MM.1S (cell line): ENCODE measurements around the gene ADAMTS6.

Experiments used
- DNase-seq: peaks from one replicate; pipeline ENCODE4 v3.0.0-alpha.2; 2015
- H2AFZ ChIP-seq: fragments of 300-600 bp; sonication (generic); 2 replicates; pipeline ENCODE4 v1.6.0; 2016; ENCODE audit warnings: antibody characterized with exemption, low read length
- H3F3A ChIP-seq: fragments of 300-600 bp; sonication (generic); 2 replicates; pipeline ENCODE4 v1.6.1; 2016; ENCODE audit warnings: mild to moderate bottlenecking, antibody characterized with exemption, low read length, moderate library complexity, mixed read lengths; ENCODE audit not compliant: insufficient read depth
- H3K27ac ChIP-seq: fragments of 300-600 bp; sonication (generic); 2 replicates; pipeline ENCODE4 v1.5.1; 2016; ENCODE audit warnings: mild to moderate bottlenecking, low read length
- H3K27me3 ChIP-seq: fragments of 300-600 bp; sonication (generic); replicated peaks from 2 replicates; pipeline ENCODE4 v1.6.0; 2016; ENCODE audit warnings: low read length; ENCODE audit not compliant: insufficient read depth
- H3K36me3 ChIP-seq: fragments of 300-600 bp; sonication (generic); replicated peaks from 2 replicates; pipeline ENCODE4 v1.6.1; 2016; ENCODE audit warnings: mild to moderate bottlenecking, low read length, mixed read lengths; ENCODE audit not compliant: insufficient read depth
- H3K4me1 ChIP-seq: fragments of 300-600 bp; sonication (generic); 2 replicates; pipeline ENCODE4 v1.6.1; 2016; ENCODE audit warnings: low read length, mixed read lengths
- H3K4me2 ChIP-seq: fragments of 300-600 bp; sonication (generic); 2 replicates; pipeline ENCODE4 v1.6.0; 2016; ENCODE audit warnings: low read depth, low read length
- H3K4me3 ChIP-seq: fragments of 300-600 bp; sonication (generic); 2 replicates; pipeline ENCODE4 v1.5.1; 2016; ENCODE audit warnings: low read length, mixed read lengths
- H3K79me2 ChIP-seq: fragments of 300-600 bp; sonication (generic); 2 replicates; pipeline ENCODE4 v1.6.1; 2016; ENCODE audit warnings: mixed run types, low read length, mixed read lengths
- H3K9ac ChIP-seq: fragments of 300-600 bp; sonication (generic); 2 replicates; pipeline ENCODE4 v1.6.1; 2016; ENCODE audit warnings: low read length, mixed read lengths
- H3K9me2 ChIP-seq: fragments of 300-600 bp; sonication (generic); replicated peaks from 2 replicates; pipeline ENCODE4 v1.6.1; 2016; ENCODE audit warnings: mild to moderate bottlenecking, low read length, mixed read lengths; ENCODE audit not compliant: insufficient read depth
- H3K9me3 ChIP-seq: fragments of 300-600 bp; sonication (generic); replicated peaks from 2 replicates; pipeline ENCODE4 v1.6.1; 2016; ENCODE audit warnings: mild to moderate bottlenecking, low read length, mixed read lengths; ENCODE audit not compliant: insufficient read depth
- H4K20me1 ChIP-seq: fragments of 300-600 bp; sonication (generic); 2 replicates; pipeline ENCODE4 v1.6.1; 2016; ENCODE audit warnings: mild to moderate bottlenecking, low read length, moderate library complexity, mixed read lengths; ENCODE audit not compliant: insufficient read depth
- EZH2 ChIP-seq: fragments of 300-600 bp; sonication (generic); optimal IDR thresholded peaks from 2 replicates; pipeline ENCODE3; 2017; ENCODE audit warnings: low read depth, mild to moderate bottlenecking, antibody characterized with exemption, low read length, mixed read lengths
- EZH2phosphoT487 ChIP-seq: fragments of 300-600 bp; sonication (generic); IDR thresholded peaks from 2 replicates; pipeline ENCODE4 v1.6.1; 2018; ENCODE audit warnings: antibody characterized with exemption, low read length
- TF ChIP-seq, protein P1 (sequence below): fragments of 300-600 bp; sonication (generic); IDR thresholded peaks from 2 replicates; pipeline ENCODE4 v1.5.1; 2016; ENCODE audit warnings: antibody characterized with exemption, low read length, mixed read lengths

The ADAMTS6 gene

DNA sequence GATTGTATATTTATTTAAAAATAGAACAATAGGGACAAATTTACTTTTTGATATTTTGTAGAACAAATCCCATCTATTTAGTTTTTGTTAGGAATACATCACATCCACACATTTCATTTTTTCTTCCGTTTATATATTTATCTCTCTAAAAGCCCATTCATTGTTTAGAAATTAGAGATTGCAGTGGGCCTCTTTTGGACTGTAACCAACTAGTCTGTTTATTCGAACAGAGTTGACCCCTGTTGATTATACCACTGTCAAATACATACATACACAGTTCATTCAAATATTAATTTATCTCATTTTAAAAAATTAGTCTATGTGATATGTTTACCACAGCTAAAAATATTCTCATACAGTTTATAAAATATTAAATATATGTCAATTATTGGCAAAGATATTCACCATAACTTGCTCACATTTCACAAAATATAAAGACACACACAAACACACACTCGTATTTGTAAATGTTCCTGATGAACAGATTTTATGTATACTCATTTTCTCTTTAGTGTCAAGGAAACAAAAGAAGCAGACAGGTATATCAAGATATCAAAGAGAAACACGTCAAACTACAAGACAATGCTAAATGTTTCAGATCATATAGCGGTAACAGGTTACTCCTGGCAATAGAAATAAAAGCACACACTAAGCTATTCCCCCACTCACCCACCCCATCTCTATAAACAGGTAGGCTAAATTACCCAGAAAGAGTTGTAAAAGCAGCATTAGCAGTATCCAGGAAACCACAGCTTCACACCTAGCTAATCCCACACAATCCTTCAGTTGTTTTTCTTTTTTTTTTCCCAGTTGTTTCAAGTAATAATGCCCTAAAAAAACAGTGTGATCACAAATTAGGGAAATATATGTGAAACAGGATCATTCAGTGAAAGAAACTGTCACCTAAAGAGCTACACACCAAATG lies 283.9 kb downstream of the ADAMTS6 start:
- TF ChIP-seq EZH2: no peak
- Histone ChIP-seq H3F3A (no peaks in the 10 kb centered on the region), H2AFZ (no peak overlapping the region), H3K27ac (no peak overlapping the region), H3K36me3 (no peaks in the 10 kb centered on the region), H3K4me3 (no peak overlapping the region), H3K9ac (no peak overlapping the region), H3K9me3 (no peaks in the 10 kb centered on the region), H3K9me2 (no peaks in the 10 kb centered on the region), H3K79me2 (no peaks in the 10 kb centered on the region), H3K4me2 (no peak overlapping the region), H3K27me3 (no peaks in the 10 kb centered on the region), H3K4me1 (no peaks in the 10 kb centered on the region), H4K20me1 (no peaks in the 10 kb centered on the region)
- DNase-seq: no peak

GRCh38 chr5:65194871-65195270 lies 286.8 kb downstream of the ADAMTS6 start:
- DNase-seq: no peak
- no peak overlapping the region for H3K27ac ChIP-seq
- no peaks in the 10 kb centered on the region for H4K20me1 ChIP-seq
- no peak overlapping the region for H3K9ac ChIP-seq
- no peaks in the 10 kb centered on the region for H3K36me3 ChIP-seq
- no peaks in the 10 kb centered on the region for H3K9me2 ChIP-seq
- no peaks in the 10 kb centered on the region for H3K79me2 ChIP-seq
- no peaks in the 10 kb centered on the region for H3K9me3 ChIP-seq
- H3K4me2 ChIP-seq: no peak overlapping the region
- H3K4me3 ChIP-seq: no peak overlapping the region
- H3K27me3 ChIP-seq: no peaks in the 10 kb centered on the region
- H3F3A ChIP-seq: no peaks in the 10 kb centered on the region
- no peak overlapping the region for H2AFZ ChIP-seq
- H3K4me1 ChIP-seq: no peaks in the 10 kb centered on the region
- TF ChIP-seq EZH2phosphoT487: no peak
- TF ChIP-seq, protein P1, sequence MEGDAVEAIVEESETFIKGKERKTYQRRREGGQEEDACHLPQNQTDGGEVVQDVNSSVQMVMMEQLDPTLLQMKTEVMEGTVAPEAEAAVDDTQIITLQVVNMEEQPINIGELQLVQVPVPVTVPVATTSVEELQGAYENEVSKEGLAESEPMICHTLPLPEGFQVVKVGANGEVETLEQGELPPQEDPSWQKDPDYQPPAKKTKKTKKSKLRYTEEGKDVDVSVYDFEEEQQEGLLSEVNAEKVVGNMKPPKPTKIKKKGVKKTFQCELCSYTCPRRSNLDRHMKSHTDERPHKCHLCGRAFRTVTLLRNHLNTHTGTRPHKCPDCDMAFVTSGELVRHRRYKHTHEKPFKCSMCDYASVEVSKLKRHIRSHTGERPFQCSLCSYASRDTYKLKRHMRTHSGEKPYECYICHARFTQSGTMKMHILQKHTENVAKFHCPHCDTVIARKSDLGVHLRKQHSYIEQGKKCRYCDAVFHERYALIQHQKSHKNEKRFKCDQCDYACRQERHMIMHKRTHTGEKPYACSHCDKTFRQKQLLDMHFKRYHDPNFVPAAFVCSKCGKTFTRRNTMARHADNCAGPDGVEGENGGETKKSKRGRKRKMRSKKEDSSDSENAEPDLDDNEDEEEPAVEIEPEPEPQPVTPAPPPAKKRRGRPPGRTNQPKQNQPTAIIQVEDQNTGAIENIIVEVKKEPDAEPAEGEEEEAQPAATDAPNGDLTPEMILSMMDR: no peak
- no peak for TF ChIP-seq EZH2

- no peaks in the 10 kb centered on the region for H4K20me1 ChIP-seq
- no peaks in the 10 kb centered on the region for H3K9me3 ChIP-seq
- H3K9ac ChIP-seq: no peak overlapping the region
- no peaks in the 10 kb centered on the region for H3K79me2 ChIP-seq
- no peak overlapping the region for H3K27ac ChIP-seq
- DNase-seq: no peak
- no peak overlapping the region for H3K4me3 ChIP-seq
- no peak overlapping the region for H2AFZ ChIP-seq
- H3F3A ChIP-seq: no peaks in the 10 kb centered on the region
- TF ChIP-seq EZH2phosphoT487 (no peak), EZH2 (no peak)
- TF ChIP-seq, protein P1: no peak
- H3K27me3 ChIP-seq: no peaks in the 10 kb centered on the region
- no peaks in the 10 kb centered on the region for H3K36me3 ChIP-seq
- no peaks in the 10 kb centered on the region for H3K9me2 ChIP-seq
- H3K4me1 ChIP-seq: no peaks in the 10 kb centered on the region
- no peak overlapping the region for H3K4me2 ChIP-seq
These were observed 289.4 kb downstream of the ADAMTS6 start for GRCh38 chr5:65192331-65192730.

DNA sequence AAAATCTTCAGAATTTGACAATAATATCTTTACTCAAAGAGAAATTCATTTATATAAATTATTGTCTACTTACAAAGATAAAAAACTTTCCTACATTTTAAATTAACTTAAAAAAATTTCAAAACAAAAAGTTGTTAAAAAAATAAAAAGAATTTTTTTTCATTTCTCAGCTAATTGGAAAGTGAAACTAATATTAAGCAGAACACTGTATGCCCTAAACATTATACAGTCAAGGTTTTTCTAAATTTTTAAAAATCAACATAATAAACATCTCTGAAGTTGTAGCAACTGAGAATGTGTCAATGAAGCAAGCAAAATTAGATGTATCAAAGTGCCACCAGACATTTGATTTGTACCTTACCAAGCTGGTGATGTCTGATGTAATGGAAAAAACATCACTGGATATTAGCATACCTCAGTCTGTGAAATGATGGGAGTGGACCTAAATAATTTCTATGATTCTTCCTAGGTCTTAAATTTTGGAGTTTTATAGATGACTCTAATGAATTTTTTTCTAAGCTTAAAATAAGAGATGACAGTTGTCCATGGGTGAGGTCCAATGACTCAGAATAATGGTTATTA lies 290.1 kb downstream of the ADAMTS6 start:
- Histone ChIP-seq H3K9ac (no peak overlapping the region), H3K4me3 (no peak overlapping the region), H4K20me1 (no peaks in the 10 kb centered on the region), H3K9me2 (no peaks in the 10 kb centered on the region), H3K4me1 (no peaks in the 10 kb centered on the region), H3K4me2 (peak overlapping the region; percentile 44; the same call in 1 of the 2 replicates), H3K27ac (no peak overlapping the region), H3F3A (no peaks in the 10 kb centered on the region), H3K79me2 (no peaks in the 10 kb centered on the region), H3K36me3 (no peaks in the 10 kb centered on the region), H2AFZ (no peak overlapping the region), H3K27me3 (no peaks in the 10 kb centered on the region), H3K9me3 (no peaks in the 10 kb centered on the region)
- no peak for TF ChIP-seq EZH2phosphoT487
- TF ChIP-seq, protein P1: no peak
- TF ChIP-seq EZH2: no peak
- peak; percentile 10 for DNase-seq
